Activated T-cell treated with anti-CD3 and anti-CD28 coated beads for 1 hour (primary cell): ENCODE measurements around the gene CDC45.

Experiments used
- DNase-seq: peaks from one replicate; pipeline ENCODE4 v3.0.0-alpha.2; 2020; ENCODE audit warnings: low read depth

CDC45 gene

GRCh38 chr22:19516378-19517170 is 36.9 kb downstream of the CDC45 start:
- DNase-seq: no peak

GRCh38 chr22:19517171-19517500 is 37.4 kb downstream of the CDC45 start:
- DNase-seq: no peak

- no peak for DNase-seq
Observed at GRCh38 chr22:19517919-19518611, 38.3 kb downstream of the CDC45 start.

GRCh38 chr22:19518635-19519034 is 38.9 kb downstream of the CDC45 start:
- DNase-seq: no peak

- no peak for DNase-seq
Observed at GRCh38 chr22:19519041-19519926, 39.6 kb downstream of the CDC45 start.

GRCh38 chr22:19520007-19520406 is 40.3 kb downstream of the CDC45 start:
- DNase-seq: no peak

- DNase-seq: no peak
Observed at GRCh38 chr22:19520566-19521305, 41.0 kb downstream of the CDC45 start.

- DNase-seq: no peak
Observed at GRCh38 chr22:19522190-19522880, 42.6 kb downstream of the CDC45 start.

- no peak for DNase-seq
Observed at GRCh38 chr22:19522881-19523239, 43.1 kb downstream of the CDC45 start.

GRCh38 chr22:19523240-19524169 is 43.8 kb downstream of the CDC45 start:
- no peak for DNase-seq

GRCh38 chr22:19524170-19525115 is 44.7 kb downstream of the CDC45 start, which contains the start of gene CLDN5:
Gene CLDN5, minus strand, starts transcription at chr22:19524410. Its CDS starts 155 bp downstream, at chr22:19524255.
- no peak for DNase-seq

GRCh38 chr22:19525116-19525660 is 45.5 kb downstream of the CDC45 start:
- no peak for DNase-seq

GRCh38 chr22:19525666-19526065 is 45.9 kb downstream of the CDC45 start:
- DNase-seq: no peak

- no peak for DNase-seq
Observed at GRCh38 chr22:19526076-19526701, 46.5 kb downstream of the CDC45 start.

- no peak for DNase-seq
Observed at GRCh38 chr22:19526702-19527111, 47.0 kb downstream of the CDC45 start.

- no peak for DNase-seq
Observed at GRCh38 chr22:19527321-19527721, 47.6 kb downstream of the CDC45 start.

GRCh38 chr22:19527861-19528417 is 48.2 kb downstream of the CDC45 start:
- no peak for DNase-seq

GRCh38 chr22:19529811-19530210 is 50.1 kb downstream of the CDC45 start:
- no peak for DNase-seq
